Trophoblast cell (in vitro differentiated cells and primary cell): ENCODE measurements around the gene TMEM33.

Source experiments
- DNase-seq, 2 donors: peaks; one replicate each; pipeline ENCODE4 v3.0.0-alpha.2; 2016
- H2AFZ ChIP-seq: 2 replicates; pipeline ENCODE4 v1.6.1; 2013; ENCODE audit warnings: low read length, moderate library complexity, mild to moderate bottlenecking; ENCODE audit not compliant: insufficient read depth, poor library complexity
- H2AK5ac ChIP-seq: 2 replicates; pipeline ENCODE4 v1.6.1; 2013; ENCODE audit warnings: mild to moderate bottlenecking, low read length
- H2BK120ac ChIP-seq: 2 replicates; pipeline ENCODE4 v1.6.1; 2013; ENCODE audit warnings: low read length, mild to moderate bottlenecking, moderate library complexity; ENCODE audit not compliant: insufficient read depth, poor library complexity
- H2BK12ac ChIP-seq: 2 replicates; pipeline ENCODE4 v1.6.1; 2013; ENCODE audit warnings: mild to moderate bottlenecking, low read length, moderate library complexity
- H2BK5ac ChIP-seq: 2 replicates; pipeline ENCODE4 v1.6.1; 2013; ENCODE audit warnings: low read length, low read depth, moderate library complexity, mild to moderate bottlenecking; ENCODE audit not compliant: poor library complexity
- H3K14ac ChIP-seq: 2 replicates; pipeline ENCODE4 v1.6.1; 2013; ENCODE audit warnings: mild to moderate bottlenecking, low read length
- H3K18ac ChIP-seq: 2 replicates; pipeline ENCODE4 v1.6.1; 2013; ENCODE audit warnings: mild to moderate bottlenecking, low read length
- H3K23ac ChIP-seq: 2 replicates; pipeline ENCODE4 v1.6.1; 2013; ENCODE audit warnings: low read length
- H3K27ac ChIP-seq: 2 replicates; pipeline ENCODE4 v1.5.1; 2013; ENCODE audit warnings: low read depth, mild to moderate bottlenecking, inconsistent platforms, low read length, moderate library complexity
- H3K27me3 ChIP-seq: 2 replicates; pipeline ENCODE4 v1.6.1; 2013; ENCODE audit warnings: inconsistent platforms, mild to moderate bottlenecking, low read length, moderate library complexity; ENCODE audit not compliant: insufficient read depth
- H3K36me3 ChIP-seq, 2 experiments: 1 replicate in 1 of 2; 2 replicates in 1 of 2; pipeline ENCODE4 v1.6.1; 2013; ENCODE audit warnings: low read length in 2 of 2, mild to moderate bottlenecking in 2 of 2, moderate library complexity in 1 of 2; ENCODE audit not compliant: insufficient read depth in 2 of 2, control insufficient read depth in 1 of 2
- H3K4ac ChIP-seq: 2 replicates; pipeline ENCODE4 v1.6.1; 2013; ENCODE audit warnings: low read depth, mild to moderate bottlenecking, low read length, moderate library complexity
- H3K4me1 ChIP-seq, 2 experiments: 1 replicate in 1 of 2; 2 replicates in 1 of 2; pipeline ENCODE4 v1.6.1; 2013; ENCODE audit warnings: low read length in 2 of 2, mild to moderate bottlenecking in 2 of 2, moderate library complexity in 1 of 2; ENCODE audit not compliant: insufficient read depth in 2 of 2, control insufficient read depth in 1 of 2
- H3K4me2 ChIP-seq: 2 replicates; pipeline ENCODE4 v1.6.1; 2013; ENCODE audit warnings: inconsistent platforms, mild to moderate bottlenecking, low read length, moderate library complexity
- H3K4me3 ChIP-seq: 2 replicates; pipeline ENCODE4 v1.5.1; 2013; ENCODE audit warnings: mild to moderate bottlenecking, low read depth, low read length, inconsistent platforms
- H3K79me1 ChIP-seq: one replicate; pipeline ENCODE4 v1.6.1; 2013; ENCODE audit warnings: low read length
- H3K79me2 ChIP-seq: 2 replicates; pipeline ENCODE4 v1.6.1; 2013; ENCODE audit warnings: low read length, mild to moderate bottlenecking; ENCODE audit not compliant: control insufficient read depth, insufficient read depth, poor library complexity
- H3K9ac ChIP-seq: 2 replicates; pipeline ENCODE4 v1.6.1; 2013; ENCODE audit warnings: mild to moderate bottlenecking, low read length
- H3K9me3 ChIP-seq: 2 replicates; pipeline ENCODE4 v1.6.1; 2013; ENCODE audit warnings: low read depth, mild to moderate bottlenecking, control low read depth, inconsistent platforms, low read length; ENCODE audit not compliant: insufficient read depth
- H4K12ac ChIP-seq: 2 replicates; pipeline ENCODE4 v1.6.1; 2013; ENCODE audit warnings: low read depth, mild to moderate bottlenecking, low read length, moderate library complexity
- H4K8ac ChIP-seq: 2 replicates; pipeline ENCODE4 v1.6.1; 2013; ENCODE audit warnings: low read depth, mild to moderate bottlenecking, low read length, moderate library complexity
- H4K91ac ChIP-seq: one replicate; pipeline ENCODE4 v1.6.1; 2013; ENCODE audit warnings: low read depth, mild to moderate bottlenecking, low read length, moderate library complexity
- WGBS: extraction: QIAGEN DNeasy Blood & Tissue Kit; methylation state at CpG from one replicate; pipeline ENCODE4 v1.1.7; 2013; ENCODE audit warnings: missing lambda C conversion rate; ENCODE audit not compliant: insufficient read length, insufficient coverage; ENCODE audit errors: extremely low coverage; 5-methylcytosine and 5-hydroxymethylcytosine counted together

TMEM33 gene

DNA sequence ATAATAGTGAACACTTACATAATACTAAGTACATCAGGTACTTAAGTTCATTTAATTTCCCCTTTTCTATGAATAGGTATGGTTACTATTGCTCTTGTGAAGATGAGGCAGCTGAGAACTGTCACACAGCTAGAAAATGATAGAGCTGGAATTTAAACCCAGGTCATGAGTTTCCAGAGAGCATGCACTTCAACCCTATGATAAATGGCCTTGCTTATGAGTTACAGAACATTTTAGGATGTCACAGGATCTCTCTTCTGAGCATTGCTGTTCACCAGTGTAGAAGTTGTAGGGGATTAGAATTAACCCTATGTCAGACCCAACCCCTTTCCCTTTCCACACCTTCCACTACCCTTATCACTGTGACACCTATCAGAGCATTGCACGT, 46.5 kb upstream of the TMEM33 start:
- no peak overlapping the region for H4K12ac ChIP-seq
- WGBS, result no CpG with 5 or more reads among the region's 1 CpG

DNA sequence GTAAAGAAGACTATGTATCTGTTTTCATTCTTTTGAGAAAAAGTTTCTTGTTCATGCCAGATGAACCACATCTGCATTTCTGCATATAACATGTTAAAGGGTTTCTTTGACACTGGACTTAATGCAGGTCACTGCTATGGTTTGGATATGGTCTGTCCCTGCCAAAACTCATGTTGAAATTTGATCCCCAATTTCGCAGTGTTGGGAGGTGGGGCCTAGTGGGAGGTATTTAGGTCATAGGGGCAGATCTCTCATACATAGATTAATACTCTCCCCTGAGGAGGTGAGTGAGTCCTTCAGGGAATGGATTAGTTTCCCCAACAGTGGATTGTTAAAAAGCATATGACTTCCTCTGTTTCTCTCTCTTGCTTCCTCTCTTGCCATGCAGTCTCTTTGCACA, 45.9 kb upstream of the TMEM33 start:
- H3K79me2 ChIP-seq, result no peaks in the 10 kb centered on the region
- H4K12ac ChIP-seq, result no peak overlapping the region
- no peaks in the 10 kb centered on the region for H3K79me1 ChIP-seq
- no peak overlapping the region for H3K4me2 ChIP-seq
- no peak overlapping the region for H2AK5ac ChIP-seq
- H3K4me3 ChIP-seq, result no peak overlapping the region
- no peak for DNase-seq
- H3K27me3 ChIP-seq, result no peaks in the 10 kb centered on the region
- H3K4me1 ChIP-seq, result no peaks in the 10 kb centered on the region
- H3K9ac ChIP-seq, result no peak overlapping the region
- no peak overlapping the region for H3K23ac ChIP-seq
- H3K36me3 ChIP-seq, result no peaks in the 10 kb centered on the region
- H3K18ac ChIP-seq, result no peak overlapping the region
- H4K91ac ChIP-seq, result no peak overlapping the region
- no peak overlapping the region for H3K4ac ChIP-seq
- no CpG with 5 or more reads among the region's 1 CpG for WGBS
- no peak overlapping the region for H2AFZ ChIP-seq
- no peak overlapping the region for H2BK12ac ChIP-seq
- H3K14ac ChIP-seq, result no peak overlapping the region
- H4K8ac ChIP-seq, result no peak overlapping the region
- H2BK120ac ChIP-seq, result no peak overlapping the region
- H3K27ac ChIP-seq, result no peak overlapping the region
- no peaks in the 10 kb centered on the region for H3K9me3 ChIP-seq
- H2BK5ac ChIP-seq, result no peak overlapping the region

More for the DNA sequence above, 46.5 kb upstream of the TMEM33 start:
- no peaks in the 10 kb centered on the region for H3K79me1 ChIP-seq
- H2AK5ac ChIP-seq, result no peak overlapping the region
- no peak overlapping the region for H3K18ac ChIP-seq
- H2BK120ac ChIP-seq, result no peak overlapping the region
- no peaks in the 10 kb centered on the region for H3K9me3 ChIP-seq
- H3K9ac ChIP-seq, result no peak overlapping the region
- no peak overlapping the region for H3K27ac ChIP-seq
- no peak for DNase-seq
- H4K91ac ChIP-seq, result no peak overlapping the region
- H3K27me3 ChIP-seq, result no peaks in the 10 kb centered on the region
- no peak overlapping the region for H2BK12ac ChIP-seq
- no peak overlapping the region for H2BK5ac ChIP-seq
- no peaks in the 10 kb centered on the region for H3K36me3 ChIP-seq
- H2AFZ ChIP-seq, result no peak overlapping the region
- H3K4me3 ChIP-seq, result no peak overlapping the region
- H3K23ac ChIP-seq, result no peak overlapping the region
- H3K4ac ChIP-seq, result no peak overlapping the region
- no peaks in the 10 kb centered on the region for H3K4me1 ChIP-seq
- no peak overlapping the region for H3K14ac ChIP-seq
- H3K79me2 ChIP-seq, result no peaks in the 10 kb centered on the region
- H4K8ac ChIP-seq, result no peak overlapping the region
- no peak overlapping the region for H3K4me2 ChIP-seq

DNA sequence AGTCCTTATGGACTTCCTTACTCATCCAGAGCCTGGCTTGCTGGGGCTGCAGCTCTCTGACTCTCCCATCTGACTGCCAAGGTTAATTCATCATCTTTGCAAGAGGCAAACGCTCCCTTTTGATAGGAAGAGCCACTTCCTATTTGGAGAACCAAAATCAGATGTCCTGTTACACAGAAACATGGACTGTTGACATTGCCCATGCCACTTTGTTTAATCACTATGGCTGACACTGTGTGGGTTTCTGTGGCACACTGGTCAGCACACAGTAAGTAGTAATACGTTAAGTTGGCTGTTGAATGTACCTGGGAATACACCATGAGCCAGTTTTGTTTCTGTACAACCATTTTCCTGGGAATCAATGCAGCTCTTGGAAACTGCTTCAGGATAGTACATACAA, 45.1 kb upstream of the TMEM33 start:
- Histone ChIP-seq H4K8ac (no peak overlapping the region), H3K36me3 (no peaks in the 10 kb centered on the region), H3K4me2 (no peak overlapping the region), H3K27me3 (no peaks in the 10 kb centered on the region), H3K14ac (no peak overlapping the region), H3K27ac (no peak overlapping the region), H3K79me1 (no peaks in the 10 kb centered on the region), H3K4me1 (no peaks in the 10 kb centered on the region), H3K4ac (no peak overlapping the region), H4K91ac (no peak overlapping the region), H2BK120ac (no peak overlapping the region), H4K12ac (no peak overlapping the region), H3K4me3 (no peak overlapping the region), H3K23ac (no peak overlapping the region), H2AFZ (no peak overlapping the region), H3K18ac (no peak overlapping the region), H2BK5ac (no peak overlapping the region), H3K9me3 (no peaks in the 10 kb centered on the region), H3K79me2 (no peaks in the 10 kb centered on the region), H2AK5ac (no peak overlapping the region), H3K9ac (no peak overlapping the region), H2BK12ac (no peak overlapping the region)
- no peak for DNase-seq
- no CpG with 5 or more reads among the region's 2 CpGs for WGBS

DNA sequence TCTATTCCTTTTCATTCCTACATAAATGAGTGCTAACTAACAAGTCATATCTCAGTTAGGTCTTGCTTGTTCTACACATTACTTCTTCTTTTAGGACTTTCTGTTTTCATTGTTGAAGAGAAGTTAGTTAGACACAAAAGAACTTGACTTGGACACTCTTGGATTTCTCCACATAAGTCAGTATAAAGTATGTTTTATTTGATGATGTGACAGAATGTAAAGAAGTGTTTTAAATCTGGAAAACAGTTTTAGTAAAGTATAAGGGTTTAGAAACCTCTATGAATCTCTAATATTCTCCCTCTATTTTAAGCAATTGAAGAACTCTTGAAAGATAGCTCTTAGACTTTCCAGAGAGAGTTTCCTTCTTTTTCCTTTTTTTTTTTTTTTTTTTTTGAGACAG, 38.6 kb upstream of the TMEM33 start:
- H3K9me3 ChIP-seq, result no peaks in the 10 kb centered on the region
- no peak overlapping the region for H4K8ac ChIP-seq
- no peak overlapping the region for H4K91ac ChIP-seq
- H3K27me3 ChIP-seq, result no peaks in the 10 kb centered on the region
- H3K4me1 ChIP-seq, result no peaks in the 10 kb centered on the region
- H3K79me1 ChIP-seq, result no peaks in the 10 kb centered on the region
- DNase-seq, result no peak
- H2BK12ac ChIP-seq, result no peak overlapping the region
- no peaks in the 10 kb centered on the region for H3K36me3 ChIP-seq
- no peak overlapping the region for H2AFZ ChIP-seq
- no peak overlapping the region for H2BK5ac ChIP-seq
- no peak overlapping the region for H2BK120ac ChIP-seq
- H3K79me2 ChIP-seq, result no peaks in the 10 kb centered on the region
- H3K4me3 ChIP-seq, result no peak overlapping the region
- no peak overlapping the region for H2AK5ac ChIP-seq
- no peak overlapping the region for H4K12ac ChIP-seq
- H3K9ac ChIP-seq, result no peak overlapping the region
- H3K27ac ChIP-seq, result no peak overlapping the region
- no peak overlapping the region for H3K23ac ChIP-seq
- no peak overlapping the region for H3K18ac ChIP-seq
- no peak overlapping the region for H3K4ac ChIP-seq
- H3K4me2 ChIP-seq, result no peak overlapping the region
- H3K14ac ChIP-seq, result no peak overlapping the region

DNA sequence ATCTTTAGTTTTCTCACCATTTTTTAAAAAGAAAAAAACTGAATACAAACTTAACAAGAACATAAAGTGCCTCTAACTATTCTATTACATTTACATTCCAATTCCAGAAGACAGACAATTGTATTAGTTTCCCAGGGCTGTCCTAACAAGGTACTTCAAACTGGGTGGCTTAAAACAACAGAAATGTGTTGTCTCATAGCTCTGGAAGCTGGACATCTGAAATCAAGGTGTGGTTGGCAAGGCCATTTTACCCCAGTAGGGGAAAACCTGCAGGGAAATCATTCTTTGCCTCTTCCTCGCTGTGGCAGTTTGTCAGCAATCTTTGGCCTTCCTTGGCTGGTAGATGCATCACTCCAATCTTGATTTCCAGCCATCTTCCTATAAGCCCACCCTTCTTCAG, 37.5 kb upstream of the TMEM33 start:
- no peak overlapping the region for H2AFZ ChIP-seq
- no peaks in the 10 kb centered on the region for H3K27me3 ChIP-seq
- no peak overlapping the region for H2BK5ac ChIP-seq
- DNase-seq, result no peak
- no peak overlapping the region for H4K8ac ChIP-seq
- no peak overlapping the region for H3K4me2 ChIP-seq
- H4K12ac ChIP-seq, result no peak overlapping the region
- no peaks in the 10 kb centered on the region for H3K4me1 ChIP-seq
- no peak overlapping the region for H3K9ac ChIP-seq
- no CpG with 5 or more reads among the region's 1 CpG for WGBS
- no peak overlapping the region for H4K91ac ChIP-seq
- no peak overlapping the region for H3K18ac ChIP-seq
- no peak overlapping the region for H3K23ac ChIP-seq
- H3K9me3 ChIP-seq, result no peaks in the 10 kb centered on the region
- no peak overlapping the region for H3K27ac ChIP-seq
- no peaks in the 10 kb centered on the region for H3K79me2 ChIP-seq
- H3K79me1 ChIP-seq, result no peaks in the 10 kb centered on the region
- no peak overlapping the region for H2BK12ac ChIP-seq
- no peak overlapping the region for H2BK120ac ChIP-seq
- no peak overlapping the region for H2AK5ac ChIP-seq
- H3K14ac ChIP-seq, result no peak overlapping the region
- no peaks in the 10 kb centered on the region for H3K36me3 ChIP-seq
- no peak overlapping the region for H3K4me3 ChIP-seq
- H3K4ac ChIP-seq, result no peak overlapping the region
